Head of caudate nucleus (tissue), 42 donors: ENCODE results near the gene TFAP2C.

ENCODE experiments used
- DNase-seq, 42 donors: peaks; one replicate each; pipeline versions ENCODE4 v3.0.0 to v3.0.0-alpha.2; 2020 to 2021; ENCODE audit warnings: mixed read lengths in 7 of 42
- intact Hi-C: fragments of 100-400 bp; cut with DNase I; formaldehyde crosslinking; loops from one replicate; pipeline ENCODE4 v1.15.0; 2022

TFAP2C gene

GRCh38 chr20:56628873-56629463 lies at the start of gene TFAP2C:
TFAP2C (plus strand) TSS chr20:56629306; CDS start chr20:56629545, 239 bp downstream.
- intact Hi-C loops, result no loop called here
- DNase-seq, result peak in 17 of 42 donors; percentile 12 to 57 (median 25)

GRCh38 chr20:56580226-56580625 lies 48.9 kb upstream of the TFAP2C start:
- intact Hi-C loops, result no loop called here
- DNase-seq, result peak in 1 of 42 donors; percentile 13

GRCh38 chr20:56581701-56582100 lies 47.4 kb upstream of the TFAP2C start:
- DNase-seq, result no peak
- intact Hi-C loops, result no loop called here

- DNase-seq, result no peak
- intact Hi-C loops, result no loop called here
These were observed 46.6 kb upstream of the TFAP2C start for GRCh38 chr20:56582542-56582941.

GRCh38 chr20:56584916-56585315 lies 44.2 kb upstream of the TFAP2C start:
- intact Hi-C loops, result no loop called here
- DNase-seq, result no peak

- intact Hi-C loops, result no loop called here
These were observed 41.6 kb upstream of the TFAP2C start for GRCh38 chr20:56587307-56588041.

GRCh38 chr20:56588996-56589395 lies 40.1 kb upstream of the TFAP2C start:
- intact Hi-C loops, result no loop called here
- no peak for DNase-seq

More at GRCh38 chr20:56587307-56588041, 41.6 kb upstream of the TFAP2C start:
- DNase-seq, result no peak

- intact Hi-C loops, result no loop called here
- DNase-seq, result no peak
These were observed 39.5 kb upstream of the TFAP2C start for GRCh38 chr20:56589633-56590032.

GRCh38 chr20:56590888-56591287 lies 38.2 kb upstream of the TFAP2C start:
- intact Hi-C loops, result no loop called here
- DNase-seq, result no peak

GRCh38 chr20:56592211-56592610 lies 36.9 kb upstream of the TFAP2C start:
- intact Hi-C loops, result no loop called here
- no peak for DNase-seq

GRCh38 chr20:56592817-56593216 lies 36.3 kb upstream of the TFAP2C start:
- no peak for DNase-seq
- intact Hi-C loops, result no loop called here

GRCh38 chr20:56595746-56596475 lies 33.2 kb upstream of the TFAP2C start:
- no peak for DNase-seq
- intact Hi-C loops, result no loop called here

- intact Hi-C loops, result no loop called here
- DNase-seq, result no peak
These were observed 27.9 kb upstream of the TFAP2C start for GRCh38 chr20:56601166-56601565.

GRCh38 chr20:56604673-56605072 lies 24.4 kb upstream of the TFAP2C start:
- intact Hi-C loops, result no loop called here
- no peak for DNase-seq

GRCh38 chr20:56605261-56605996 lies 23.7 kb upstream of the TFAP2C start:
- no peak for DNase-seq
- intact Hi-C loops, result no loop called here

GRCh38 chr20:56606174-56606945 lies 22.7 kb upstream of the TFAP2C start:
- intact Hi-C loops, result no loop called here
- DNase-seq, result no peak

- no peak for DNase-seq
- intact Hi-C loops, result no loop called here
These were observed 21.9 kb upstream of the TFAP2C start for GRCh38 chr20:56607061-56607704.

- intact Hi-C loops, result no loop called here
- DNase-seq, result no peak
These were observed 20.7 kb upstream of the TFAP2C start for GRCh38 chr20:56608376-56608775.
